Ovary (tissue), 9 donors: ENCODE data around the gene PTPN12. TPM values are rescaled to one million over a fixed set of nuclear protein-coding genes. Genes with fewer than 3 reads are reported as not detected.
"Not testable (repeated sequence)": the region's sequence is repeated elsewhere in the genome, so short reads cannot be mapped to it uniquely, and the experiment has no call there.

Experiments
- DNase-seq, 5 donors: peaks; one replicate each; pipeline ENCODE4 v3.0.0-alpha.2; 2019 to 2020
- H3K27ac ChIP-seq, 2 donors: fragments of 200-600 bp; one replicate each; pipeline versions ENCODE4 v1.5.1 to v1.8.0; 2019 to 2022
- H3K27me3 ChIP-seq: fragments of 200-600 bp; one replicate; pipeline ENCODE4 v1.8.0; 2022
- H3K36me3 ChIP-seq: fragments of 200-600 bp; sonication (generic); one replicate; pipeline ENCODE4 v1.5.1; 2019
- H3K4me1 ChIP-seq: one replicate; pipeline ENCODE4 v1.8.1; 2013; ENCODE audit warnings: mild to moderate bottlenecking, moderate library complexity; ENCODE audit not compliant: insufficient read depth
- H3K4me3 ChIP-seq: fragments of 200-600 bp; sonication (generic); one replicate; pipeline ENCODE4 v1.5.1; 2017
- H3K9me3 ChIP-seq, 2 donors: fragments of 200-600 bp in 1 of 2; sonication (generic) in 1 of 2; one replicate each; pipeline versions ENCODE4 v1.5.1 to v1.8.1; 2013 to 2019; ENCODE audit warnings: mild to moderate bottlenecking in 1 of 2, moderate library complexity in 1 of 2
- CTCF ChIP-seq, 3 donors: fragments of 450-650 bp in 2 of 3; fragments of 200-600 bp in 1 of 3; IDR thresholded peaks; one replicate each; pipeline versions ENCODE4 v1.5.1 to v1.8.0; 2016 to 2022; ENCODE audit warnings: antibody characterized with exemption in 3 of 3, mild to moderate bottlenecking in 1 of 3
- EP300 ChIP-seq: sonication (generic); formaldehyde crosslinking; IDR thresholded peaks from one replicate; pipeline ENCODE4 v1.6.1; 2017; ENCODE audit warnings: antibody characterized with exemption
- POLR2A ChIP-seq: fragments of 450-650 bp; IDR thresholded peaks from one replicate; pipeline ENCODE4 v1.6.1; 2017; ENCODE audit warnings: antibody characterized with exemption, mild to moderate bottlenecking, moderate library complexity
- WGBS, 3 donors: extraction: QIAGEN DNeasy Blood & Tissue Kit in 1 of 3; methylation state at CpG; one replicate each; pipeline versions ENCODE4 v1.1.5 to v1.1.7; 2013 to 2017; 5-methylcytosine and 5-hydroxymethylcytosine counted together
- intact Hi-C, 4 donors: fragments of 100-400 bp; cut with DNase I; formaldehyde crosslinking; loops; one replicate each; pipeline versions ENCODE4 v1.11.0 to v1.15.1; 2022 to 2023
- polyA plus RNA-seq, 2 donors: library from polyadenylated mRNA; stranded (reverse); fragments of 200-250 nt in 1 of 2; fragments of 350-450 nt in 1 of 2; fragmentation: Illumina TruSeq in 1 of 2; extraction: RNeasy Lipid Tissue Mini Kit (QIAGEN cat#74804) in 1 of 2; gene quantifications; one replicate each; pipeline ENCODE4 v1.2.3, GENCODE V29; 2013 to 2014
- total RNA-seq, 7 donors: library from RNA; depleted of rRNA in 2 of 7; stranded (reverse); fragments of >200 nt in 2 of 7; fragmentation: NEBNext Ultra II Directional in 3 of 7; extraction: Animal tissue kit (Norgen Biotek cat#: 25700) in 3 of 7; gene quantifications; one replicate each; pipeline versions ENCODE4 v1.1.0 to v1.2.4, GENCODE V29; 2016 to 2023
- donor health status: DM: no; HTN: no; CAD: no; lungs with moderate emphysema.
- donor health status: DM: no; HTN: no; CAD: no.
- donor health status: Bipolar disorder and iron deficiency.
- donor health status: DM: yes; HTN: yes; CAD: no.
- donor health status: DM: no; HTN: no; CAD: no.
- donor health status: DM: yes; HTN: yes; CAD: no.

Gene PTPN12
- total and polyA plus RNA-seq, 9 donors, result 45.8 to 90.0 (median 62.7) TPM

GRCh38 chr7:77520261-77520660 lies 16.8 kb upstream of the PTPN12 start:
- H3K36me3 ChIP-seq, result no peaks in the 10 kb centered on the region
- intact Hi-C loops, result no loop called here
- WGBS, 3 donors, result 63 to 82% (median 65%) methylated on average over 1 of the region's 1 CpG
- no peaks in the 10 kb centered on the region for H3K27me3 ChIP-seq
- DNase-seq, result no peak
- H3K27ac ChIP-seq, result no peak overlapping the region
- H3K4me1 ChIP-seq, result no peaks in the 10 kb centered on the region
- H3K4me3 ChIP-seq, result no peak overlapping the region
- H3K9me3 ChIP-seq, result no peaks in the 10 kb centered on the region
- TF ChIP-seq EP300, result no peak
- no peak for TF ChIP-seq POLR2A
- no peak for TF ChIP-seq CTCF (IDR thresholded peaks at IDR 0.05)

GRCh38 chr7:77521537-77521936 lies 15.6 kb upstream of the PTPN12 start:
- H3K9me3 ChIP-seq, H3K4me1 ChIP-seq, H3K27ac ChIP-seq, intact Hi-C loops, H3K36me3 ChIP-seq, H3K4me3 ChIP-seq, DNase-seq, H3K27me3 ChIP-seq: not testable (repeated sequence)
- WGBS, 3 donors, result 93 to 97% (median 95%) methylated on average over 5 of the region's 5 CpGs

GRCh38 chr7:77524731-77525130 lies 12.4 kb upstream of the PTPN12 start:
- no peaks in the 10 kb centered on the region for H3K27me3 ChIP-seq
- H3K27ac ChIP-seq, result no peak overlapping the region
- H3K4me1 ChIP-seq, result no peaks in the 10 kb centered on the region
- no peaks in the 10 kb centered on the region for H3K9me3 ChIP-seq
- DNase-seq, result no peak
- intact Hi-C loops, result no loop called here
- no peak overlapping the region for H3K4me3 ChIP-seq
- TF ChIP-seq EP300, result no peak
- H3K36me3 ChIP-seq, result no peaks in the 10 kb centered on the region

- no peak for TF ChIP-seq POLR2A
- no peak for TF ChIP-seq EP300
- no peak for TF ChIP-seq CTCF (IDR thresholded peaks at IDR 0.05)
- H3K4me3 ChIP-seq, result no peak overlapping the region
- intact Hi-C loops, result no loop called here
- no peaks in the 10 kb centered on the region for H3K9me3 ChIP-seq
- no peak for DNase-seq
- H3K27me3 ChIP-seq, result no peaks in the 10 kb centered on the region
- 70 to 86% (median 82%) methylated on average over 2 of the region's 2 CpGs for WGBS, 3 donors
- H3K4me1 ChIP-seq, result no peaks in the 10 kb centered on the region
- no peaks in the 10 kb centered on the region for H3K36me3 ChIP-seq
- no peak overlapping the region for H3K27ac ChIP-seq
Observed at GRCh38 chr7:77525231-77525630, 11.9 kb upstream of the PTPN12 start.

- no peaks in the 10 kb centered on the region for H3K36me3 ChIP-seq
- H3K27ac ChIP-seq, result no peak overlapping the region
- intact Hi-C loops, result no loop called here
- no peaks in the 10 kb centered on the region for H3K27me3 ChIP-seq
- no peaks in the 10 kb centered on the region for H3K9me3 ChIP-seq
- no peak overlapping the region for H3K4me3 ChIP-seq
- no peaks in the 10 kb centered on the region for H3K4me1 ChIP-seq
- TF ChIP-seq CTCF (IDR thresholded peaks at IDR 0.05) (no peak), POLR2A (no peak), EP300 (no peak)
- no peak for DNase-seq
Observed at GRCh38 chr7:77528368-77528767, 8.7 kb upstream of the PTPN12 start.

GRCh38 chr7:77529279-77529678 lies 7.8 kb upstream of the PTPN12 start:
- Histone ChIP-seq H3K4me3 (no peak overlapping the region), H3K4me1 (no peaks in the 10 kb centered on the region), H3K27ac (no peak overlapping the region), H3K36me3 (no peaks in the 10 kb centered on the region), H3K9me3 (no peaks in the 10 kb centered on the region), H3K27me3 (no peaks in the 10 kb centered on the region)
- intact Hi-C loops, result no loop called here
- WGBS, 3 donors, result 82 to 97% (median 95%) methylated on average over 4 of the region's 4 CpGs
- TF ChIP-seq EP300 (no peak), POLR2A (no peak), CTCF (IDR thresholded peaks at IDR 0.05) (no peak)
- no peak for DNase-seq
